ENCODE results near the gene EME2.

EME2 gene

GRCh38 chr16:1779741-1780676, 7.4 kb downstream of the EME2 start:
- no peak for DNase-seq

GRCh38 chr16:1780677-1781072, 8.1 kb downstream of the EME2 start:
- DNase-seq = no peak

- DNase-seq = no peak
These were observed 8.6 kb downstream of the EME2 start for GRCh38 chr16:1781254-1781653.

- DNase-seq = peak in 1 of 2 donors; percentile 22
These were observed 9.3 kb downstream of the EME2 start for GRCh38 chr16:1781758-1782407.

- peak; percentile 92 to 94 for DNase-seq
These were observed 10.0 kb downstream of the EME2 start, which contains the start of the genes NUBP2 and SPSB3 for GRCh38 chr16:1782408-1783264. Gene NUBP2, plus strand, starts transcription at chr16:1782960. Its CDS starts 61 bp downstream, at chr16:1783021. Gene SPSB3, minus strand, starts transcription at chr16:1782571. Its CDS starts 1,088 bp downstream, at chr16:1781483.

GRCh38 chr16:1784977-1785845, 12.6 kb downstream of the EME2 start:
- DNase-seq = no peak

GRCh38 chr16:1785846-1786170, 13.2 kb downstream of the EME2 start:
- no peak for DNase-seq

GRCh38 chr16:1786242-1787055, 13.8 kb downstream of the EME2 start:
- no peak for DNase-seq

GRCh38 chr16:1787056-1787321, 14.4 kb downstream of the EME2 start:
- no peak for DNase-seq

GRCh38 chr16:1787322-1788094, 14.9 kb downstream of the EME2 start:
- no peak for DNase-seq

- DNase-seq = no peak
These were observed 15.6 kb downstream of the EME2 start for GRCh38 chr16:1788095-1788707.

- DNase-seq = no peak
These were observed 16.1 kb downstream of the EME2 start for GRCh38 chr16:1788708-1789100.

GRCh38 chr16:1789643-1790045, 17.0 kb downstream of the EME2 start:
- DNase-seq = no peak

- DNase-seq = no peak
These were observed 17.6 kb downstream of the EME2 start for GRCh38 chr16:1790261-1790610.

GRCh38 chr16:1790611-1791255, 18.1 kb downstream of the EME2 start:
- DNase-seq = no peak

- no peak for DNase-seq
These were observed 18.8 kb downstream of the EME2 start for GRCh38 chr16:1791256-1791942.

GRCh38 chr16:1791943-1792812, 19.6 kb downstream of the EME2 start:
- no peak for DNase-seq
